Mucosa of descending colon (tissue), 3 donors: Measurements from ENCODE around the gene ASMTL. TPM values are rescaled to one million over a fixed set of nuclear protein-coding genes. Genes with fewer than 3 reads are reported as not detected.
A peak's percentile ranks its signal among the peaks of the same experiment; 100 is the strongest.
"Not testable (repeated sequence)": the region's sequence is repeated elsewhere in the genome, so short reads cannot be mapped to it uniquely, and the experiment has no call there.

Experiments
- ATAC-seq: fragments of 200-7000 bp; cut with Tn5 transposase; one replicate; pipeline ENCODE4 v1.9.1; 2020; ENCODE audit warnings: mild to moderate bottlenecking, moderate library complexity
- DNase-seq, 3 donors: peaks; one replicate each; pipeline ENCODE4 v3.0.0-alpha.2; 2020
- H3K36me3 ChIP-seq: fragments of 200-600 bp; one replicate; pipeline ENCODE4 v1.8.0; 2021; ENCODE audit warnings: low read depth, mild to moderate bottlenecking
- H3K4me1 ChIP-seq: fragments of 200-600 bp; one replicate; pipeline ENCODE4 v1.8.0; 2021; ENCODE audit warnings: low read depth, mild to moderate bottlenecking
- H3K4me3 ChIP-seq: fragments of 200-600 bp; one replicate; pipeline ENCODE4 v1.8.0; 2021; ENCODE audit warnings: mild to moderate bottlenecking
- H3K9me3 ChIP-seq: fragments of 200-600 bp; one replicate; pipeline ENCODE4 v1.8.0; 2021; ENCODE audit warnings: mild to moderate bottlenecking
- intact Hi-C, 2 donors: fragments of 100-400 bp; cut with DNase I in 1 of 2; cut with micrococcal nuclease in 1 of 2; formaldehyde crosslinking; loops; one replicate each; pipeline versions ENCODE4 v1.11.0 to v1.11.1; 2022; cut with DNase I, micrococcal nuclease
- total RNA-seq, 3 donors: library from RNA; stranded (reverse); fragmentation: NEBNext Ultra II Directional in 2 of 3; extraction: Animal tissue kit (Norgen Biotek cat#: 25700) in 2 of 3; gene quantifications; one replicate each; pipeline versions ENCODE4 v1.2.1 to v1.2.4, GENCODE V29; 2021 to 2023
- TF ChIP-seq, protein P1 (sequence below): fragments of 200-600 bp; IDR thresholded peaks from one replicate; pipeline ENCODE4 v1.8.0; 2022; ENCODE audit warnings: antibody characterized with exemption, mild to moderate bottlenecking
- donor health status: DM: no; HTN: no; CAD: no; lungs with moderate emphysema.
- donor health status: DM: no; HTN: no; CAD: no.
- donor health status: DM: no; HTN: yes; CAD: no.

Gene ASMTL
- total RNA-seq, 3 donors from 2014 or later: 15.6 to 32.0 (median 18.8) TPM

DNA sequence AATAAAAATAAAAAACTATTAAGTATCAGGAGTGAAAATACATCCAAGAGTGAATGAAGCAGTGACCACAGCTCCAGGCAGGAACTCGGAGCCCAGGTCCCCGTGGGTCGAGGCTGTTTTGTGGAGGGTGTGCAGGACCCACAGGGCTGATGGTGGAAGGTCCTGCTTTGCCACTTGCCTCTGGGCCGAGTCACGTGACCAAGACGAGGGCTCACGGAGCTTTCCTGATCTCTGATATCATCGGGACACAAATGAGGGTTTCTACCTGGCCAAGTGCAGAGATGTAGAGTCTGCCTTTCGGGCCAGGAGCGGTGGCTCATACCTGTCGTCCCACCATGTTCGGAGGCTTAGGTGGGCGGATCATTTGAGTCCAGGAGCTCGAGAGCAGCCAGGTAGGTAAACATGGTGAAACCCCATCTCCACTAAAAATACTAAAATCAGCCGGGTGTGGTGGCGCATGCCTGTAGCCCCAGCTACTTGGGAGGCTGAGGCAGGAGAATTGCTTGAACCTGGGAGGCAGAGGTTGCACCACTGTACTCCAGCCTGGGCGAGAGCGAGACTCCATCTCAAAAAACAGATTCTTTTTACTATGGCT is 68.0 kb downstream of the ASMTL start:
- no peaks in the 10 kb centered on the region for H3K9me3 ChIP-seq
- ATAC-seq (no peak), DNase-seq (peak in 2 of 3 donors; percentile 7 to 32)
- peaks cover 6% of the 10 kb centered on the region for H3K4me1 ChIP-seq
- no peak overlapping the region for H3K4me3 ChIP-seq
- H3K36me3 ChIP-seq: peaks cover 12% of the 10 kb centered on the region
- TF ChIP-seq, protein P1, sequence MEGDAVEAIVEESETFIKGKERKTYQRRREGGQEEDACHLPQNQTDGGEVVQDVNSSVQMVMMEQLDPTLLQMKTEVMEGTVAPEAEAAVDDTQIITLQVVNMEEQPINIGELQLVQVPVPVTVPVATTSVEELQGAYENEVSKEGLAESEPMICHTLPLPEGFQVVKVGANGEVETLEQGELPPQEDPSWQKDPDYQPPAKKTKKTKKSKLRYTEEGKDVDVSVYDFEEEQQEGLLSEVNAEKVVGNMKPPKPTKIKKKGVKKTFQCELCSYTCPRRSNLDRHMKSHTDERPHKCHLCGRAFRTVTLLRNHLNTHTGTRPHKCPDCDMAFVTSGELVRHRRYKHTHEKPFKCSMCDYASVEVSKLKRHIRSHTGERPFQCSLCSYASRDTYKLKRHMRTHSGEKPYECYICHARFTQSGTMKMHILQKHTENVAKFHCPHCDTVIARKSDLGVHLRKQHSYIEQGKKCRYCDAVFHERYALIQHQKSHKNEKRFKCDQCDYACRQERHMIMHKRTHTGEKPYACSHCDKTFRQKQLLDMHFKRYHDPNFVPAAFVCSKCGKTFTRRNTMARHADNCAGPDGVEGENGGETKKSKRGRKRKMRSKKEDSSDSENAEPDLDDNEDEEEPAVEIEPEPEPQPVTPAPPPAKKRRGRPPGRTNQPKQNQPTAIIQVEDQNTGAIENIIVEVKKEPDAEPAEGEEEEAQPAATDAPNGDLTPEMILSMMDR: no peak
- intact Hi-C loops: no loop called here

- no peaks in the 10 kb centered on the region for H3K9me3 ChIP-seq
- ATAC-seq (peak; percentile 12), DNase-seq (peak; percentile 10 to 51 (median 38))
- H3K4me1 ChIP-seq: peaks cover 6% of the 10 kb centered on the region
- no peak overlapping the region for H3K4me3 ChIP-seq
- peaks cover 3% of the 10 kb centered on the region for H3K36me3 ChIP-seq
- TF ChIP-seq, protein P1: no peak
- intact Hi-C loops: no loop called here
These were observed 72.0 kb downstream of the ASMTL start for GRCh38 chrX:1380672-1381233.

GRCh38 chrX:1378306-1378759 is 74.4 kb downstream of the ASMTL start:
- no peak overlapping the region for H3K4me3 ChIP-seq
- H3K4me1 ChIP-seq: peaks cover 6% of the 10 kb centered on the region
- ATAC-seq (no peak), DNase-seq (peak in 1 of 3 donors; percentile 29)
- intact Hi-C loops: no loop called here
- H3K9me3 ChIP-seq: no peaks in the 10 kb centered on the region
- TF ChIP-seq, protein P1: no peak
- no peaks in the 10 kb centered on the region for H3K36me3 ChIP-seq

DNA sequence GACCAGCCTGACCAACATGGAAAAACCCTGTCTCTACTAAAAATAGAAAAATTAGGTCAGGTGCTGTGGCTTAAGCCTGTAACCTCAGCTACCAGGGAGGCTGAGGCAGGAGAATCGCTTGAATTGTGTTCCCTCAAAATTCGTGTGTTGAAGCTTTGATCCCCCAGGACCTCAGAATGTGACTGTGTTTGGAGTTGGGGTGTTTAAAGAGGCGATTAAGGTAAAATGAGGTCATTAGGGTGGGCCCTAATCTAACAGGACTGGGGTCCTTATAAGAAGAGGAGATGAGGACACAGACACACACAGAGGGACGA is 84.4 kb downstream of the ASMTL start:
- Histone ChIP-seq H3K36me3 (no peaks in the 10 kb centered on the region), H3K4me1 (no peaks in the 10 kb centered on the region), H3K9me3 (no peaks in the 10 kb centered on the region), H3K4me3 (no peak overlapping the region)
- ATAC-seq (no peak), DNase-seq (no peak)
- TF ChIP-seq, protein P1: no peak
- intact Hi-C loops: no loop called here

DNA sequence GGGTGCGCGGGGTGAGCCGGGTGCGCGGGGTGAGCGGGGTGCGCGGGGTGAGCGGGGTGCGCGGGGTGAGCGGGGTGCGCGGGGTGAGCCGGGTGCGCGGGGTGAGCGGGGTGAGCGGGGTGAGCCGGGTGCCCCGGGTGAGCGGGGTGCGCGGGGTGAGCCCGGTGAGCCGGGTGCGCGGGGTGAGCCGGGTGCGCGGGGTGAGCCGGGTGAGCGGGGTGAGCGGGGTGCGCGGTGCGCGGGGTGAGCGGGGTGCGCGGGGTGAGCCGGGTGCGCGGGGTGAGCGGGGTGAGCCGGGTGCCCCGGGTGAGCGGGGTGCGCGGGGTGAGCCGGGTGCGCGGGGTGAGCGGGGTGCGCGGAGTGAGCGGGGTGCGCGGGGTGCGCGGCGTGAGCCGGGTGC is 86.3 kb downstream of the ASMTL start:
- H3K4me3 ChIP-seq, H3K9me3 ChIP-seq, ATAC-seq, H3K36me3 ChIP-seq, H3K4me1 ChIP-seq, intact Hi-C loops: not testable (repeated sequence)
- peak in 1 of 3 donors; percentile 20 for DNase-seq

GRCh38 chrX:1361910-1362309 is 90.8 kb downstream of the ASMTL start:
- no peak for DNase-seq
- TF ChIP-seq, protein P1: no peak
- peaks cover 9% of the 10 kb centered on the region for H3K9me3 ChIP-seq
- no peak for ATAC-seq
- H3K4me1 ChIP-seq: no peaks in the 10 kb centered on the region
- intact Hi-C loops: no loop called here
- no peak overlapping the region for H3K4me3 ChIP-seq
- H3K36me3 ChIP-seq: no peaks in the 10 kb centered on the region
